UCSD-AML1 (cell line): ENCODE results near the gene RNF166.

Experiments
- DNase-seq: peaks from one replicate; lab custom pipeline; 2025; ENCODE audit not compliant: unreplicated experiment; lab: John Stamatoyannopoulos, UW

RNF166 gene

DNA sequence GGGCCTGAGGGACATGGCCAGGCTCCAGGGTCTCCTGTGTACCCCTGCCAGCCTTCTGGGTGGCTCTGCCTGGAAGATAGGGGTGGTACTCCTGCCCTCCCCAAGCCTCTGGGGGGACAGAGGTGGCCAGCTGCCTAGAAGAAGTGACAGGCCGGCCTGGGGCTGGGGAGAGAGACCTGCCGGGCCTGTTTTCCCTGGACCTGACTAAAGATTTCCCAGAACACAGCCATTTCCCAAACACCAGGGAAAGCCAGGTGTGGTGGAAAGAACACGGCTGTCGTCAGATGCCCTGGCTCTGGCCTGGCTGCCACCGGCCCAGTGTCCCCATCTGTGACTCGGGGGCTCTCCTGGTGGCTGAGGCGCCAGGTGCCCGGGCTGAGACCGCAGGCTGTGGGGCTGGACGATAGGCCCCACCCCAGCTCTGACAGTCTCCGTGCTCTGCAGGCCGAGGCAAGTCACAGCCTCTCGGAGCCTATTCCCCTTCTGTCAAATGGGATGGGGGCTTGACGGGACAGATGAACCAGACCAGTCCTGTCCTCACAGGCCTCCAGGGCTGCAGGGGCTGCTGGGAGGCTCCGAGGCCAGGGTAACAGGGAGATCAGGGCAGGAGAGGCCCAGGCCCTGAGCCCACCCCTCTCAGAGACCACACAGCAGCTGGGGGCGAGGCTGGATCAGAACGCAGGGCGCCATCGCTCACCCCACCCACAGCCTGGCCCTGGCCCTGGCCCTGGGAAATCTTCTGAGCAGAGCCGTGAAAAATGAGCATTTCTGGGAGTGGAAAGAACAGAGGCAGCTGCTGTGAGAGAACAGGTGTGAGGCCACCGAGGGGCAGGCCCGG, 33.1 kb upstream of the RNF166 start:
- DNase-seq: no peak

DNA sequence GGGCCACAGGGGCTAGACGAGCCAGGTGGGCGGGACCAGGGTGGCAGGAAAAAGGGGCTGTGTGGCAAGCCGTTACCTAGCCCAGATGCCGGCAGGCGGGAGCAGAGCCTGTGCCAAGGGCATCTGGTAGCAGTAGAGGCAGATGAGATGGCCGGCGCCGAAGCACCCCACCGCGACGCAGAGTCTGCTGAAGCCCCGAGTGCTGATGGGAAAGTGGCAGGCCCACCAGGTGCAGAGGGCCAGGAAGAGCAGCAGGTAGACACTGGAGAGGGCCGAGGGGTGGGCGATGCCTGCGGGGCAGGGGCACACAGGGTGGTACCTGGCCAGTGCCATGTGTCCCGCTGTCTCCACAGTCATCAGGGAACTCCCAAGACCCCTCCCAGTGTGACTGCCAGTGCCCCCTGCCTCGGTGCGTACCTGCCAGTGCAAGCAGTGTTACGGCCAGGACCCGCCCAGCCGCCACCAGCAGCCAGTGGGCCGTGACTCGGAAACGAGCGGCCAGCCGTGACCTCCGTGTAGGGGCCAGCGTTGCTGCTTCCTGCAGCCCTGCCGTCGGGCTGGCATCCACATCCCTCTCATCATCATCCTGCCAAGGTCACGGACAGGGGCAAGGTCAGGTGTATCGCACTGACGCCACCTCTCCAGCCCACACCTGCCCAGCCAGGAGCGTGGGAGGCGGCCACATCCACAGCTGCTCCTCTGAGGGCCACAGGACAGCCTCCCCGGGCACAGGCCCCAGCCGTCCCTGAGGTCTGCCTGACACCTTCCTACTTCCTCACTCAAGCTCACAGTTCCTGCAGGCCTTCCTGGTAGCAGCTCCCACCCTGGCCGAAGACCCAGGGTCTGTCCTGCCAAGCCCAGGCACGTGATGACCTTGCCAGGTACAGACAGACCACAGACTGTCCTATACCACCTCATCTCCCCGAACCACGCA, 32.2 kb upstream of the RNF166 start:
- no peak for DNase-seq

DNA sequence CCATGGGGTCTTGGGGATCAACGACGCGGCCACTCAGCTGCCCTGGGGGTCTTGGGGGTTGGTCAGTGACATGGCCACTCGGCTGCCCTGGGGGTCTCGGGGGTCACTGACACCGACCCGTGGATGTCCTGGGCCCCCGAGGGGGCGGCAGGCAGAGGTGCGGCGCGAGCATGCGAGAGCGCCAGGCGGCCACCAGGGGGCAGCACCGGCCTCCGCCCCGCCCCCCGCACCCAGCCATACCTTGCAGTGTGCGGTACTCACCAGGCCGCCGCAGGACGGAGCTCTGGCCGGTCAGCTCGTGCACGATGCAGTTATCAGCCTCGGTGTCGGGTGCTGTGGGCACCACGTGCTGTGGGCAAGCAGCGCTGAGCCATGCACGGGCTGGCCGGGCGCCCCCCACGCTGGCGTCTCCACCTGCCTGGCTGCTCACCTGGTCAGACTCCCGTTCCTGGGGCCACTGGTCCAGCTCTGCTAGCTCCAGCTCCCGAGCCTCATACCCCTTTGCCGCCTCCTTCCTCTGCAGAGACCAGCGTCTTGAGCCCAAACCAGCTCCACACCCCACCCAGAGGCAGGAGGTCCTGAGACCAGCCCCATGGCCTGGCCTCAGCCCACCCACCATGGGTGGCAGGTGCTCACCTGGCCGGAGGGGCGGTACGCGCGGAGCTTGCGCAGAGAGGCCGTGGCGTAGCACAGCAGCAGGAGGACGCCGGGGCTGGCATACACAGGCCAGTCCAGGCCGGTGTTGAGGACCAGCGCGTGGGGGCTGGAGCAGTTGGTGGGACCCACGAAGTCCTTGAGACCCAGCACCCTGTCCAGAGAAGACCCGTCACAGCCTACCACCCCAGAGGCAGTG, 31.3 kb upstream of the RNF166 start:
- DNase-seq: peak; percentile 71

DNA sequence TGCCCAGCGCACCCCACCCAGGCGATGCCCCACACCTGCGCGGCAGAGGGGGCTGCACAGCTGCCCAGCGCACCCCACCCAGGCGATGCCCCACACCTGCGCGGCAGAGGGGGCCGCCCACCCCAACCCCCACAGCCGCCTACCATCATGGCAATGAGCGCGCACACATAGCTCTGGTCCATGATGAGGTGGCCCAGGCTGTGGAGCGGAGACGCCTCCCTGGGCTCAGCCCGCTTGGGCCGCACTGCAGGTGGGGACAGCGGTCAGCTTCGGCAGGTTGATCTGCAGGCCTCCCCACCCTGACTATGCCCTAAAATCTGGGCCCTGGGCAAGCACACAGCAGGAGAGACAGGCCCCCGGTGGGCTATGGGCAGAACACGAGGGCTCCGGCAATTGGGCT, 30.3 kb upstream of the RNF166 start:
- no peak for DNase-seq

DNA sequence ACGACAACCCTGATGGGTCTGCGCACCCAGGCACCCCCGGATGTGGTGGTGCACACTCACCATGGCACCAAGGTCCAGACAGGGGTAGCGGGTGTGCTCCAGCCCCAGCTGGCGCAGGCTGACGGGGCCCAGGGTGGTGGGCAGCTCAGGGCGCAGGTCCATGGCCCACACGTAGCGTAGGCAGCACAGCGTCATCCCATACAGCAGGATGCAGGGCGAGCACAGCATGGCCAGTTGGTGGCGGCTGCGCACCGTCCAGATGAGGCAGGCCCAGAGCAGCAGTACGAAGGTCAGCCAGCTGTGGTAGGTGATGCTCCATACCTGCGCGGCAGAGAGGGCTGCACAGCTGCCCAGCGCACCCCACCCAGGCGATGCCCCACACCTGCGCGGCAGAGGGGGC, 29.9 kb upstream of the RNF166 start:
- DNase-seq: no peak

DNA sequence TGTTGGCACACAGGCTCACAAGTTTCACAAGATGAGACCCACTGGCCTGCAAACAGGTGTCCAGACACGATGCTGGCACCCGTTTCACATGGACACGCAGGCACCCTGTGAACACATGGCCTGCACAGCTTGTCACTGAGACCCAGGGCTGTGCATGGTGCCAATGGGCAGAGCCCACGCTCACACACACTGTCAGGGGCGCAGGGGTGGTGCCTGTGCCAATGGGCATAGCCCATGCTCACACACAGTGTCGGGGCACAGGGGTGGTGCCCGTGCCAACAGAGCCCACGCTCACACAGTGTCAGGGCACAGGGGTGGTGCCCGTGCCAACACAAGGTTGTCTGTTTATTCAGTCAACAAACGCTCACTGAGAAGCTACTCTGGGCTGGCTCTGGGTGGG, 29.4 kb upstream of the RNF166 start:
- no peak for DNase-seq

DNA sequence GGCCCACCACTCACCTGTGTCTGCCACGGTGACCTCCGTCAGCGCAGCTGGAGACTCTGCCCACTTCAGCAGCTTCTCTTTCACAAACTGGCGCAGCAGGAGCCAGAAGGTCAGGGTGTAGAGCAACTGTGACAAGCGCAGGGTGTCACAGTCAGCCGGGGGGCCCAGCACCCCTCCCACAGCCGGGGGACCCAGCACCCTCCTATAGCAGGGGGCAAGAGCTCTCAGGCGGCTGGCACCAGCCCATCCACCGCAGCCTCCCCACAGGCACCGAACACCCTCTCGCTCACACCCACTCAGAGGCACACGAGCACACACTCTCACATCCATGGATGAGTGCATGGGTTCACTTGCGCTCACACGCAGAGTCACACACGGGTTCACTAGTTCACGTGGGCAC, 28.9 kb upstream of the RNF166 start:
- no peak for DNase-seq

DNA sequence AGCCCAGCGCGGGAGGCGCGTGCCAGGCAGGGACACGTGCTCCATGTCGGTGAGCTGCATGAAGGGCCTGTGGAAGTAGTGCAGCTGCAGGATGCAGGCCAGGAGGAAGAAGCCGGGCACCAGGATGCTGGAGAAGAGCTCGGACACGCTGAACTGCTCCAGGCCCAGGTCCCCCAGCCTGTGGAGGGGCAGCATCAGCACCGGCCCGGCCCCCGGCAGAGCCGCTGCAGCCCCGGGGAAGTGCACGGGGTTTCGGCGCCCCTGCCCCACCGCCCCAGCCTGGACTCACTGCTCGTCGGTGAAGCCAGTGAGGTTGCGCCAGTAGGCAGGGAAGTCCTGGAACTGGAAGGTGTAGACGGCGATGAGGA, 28.1 kb upstream of the RNF166 start:
- no peak for DNase-seq

DNA sequence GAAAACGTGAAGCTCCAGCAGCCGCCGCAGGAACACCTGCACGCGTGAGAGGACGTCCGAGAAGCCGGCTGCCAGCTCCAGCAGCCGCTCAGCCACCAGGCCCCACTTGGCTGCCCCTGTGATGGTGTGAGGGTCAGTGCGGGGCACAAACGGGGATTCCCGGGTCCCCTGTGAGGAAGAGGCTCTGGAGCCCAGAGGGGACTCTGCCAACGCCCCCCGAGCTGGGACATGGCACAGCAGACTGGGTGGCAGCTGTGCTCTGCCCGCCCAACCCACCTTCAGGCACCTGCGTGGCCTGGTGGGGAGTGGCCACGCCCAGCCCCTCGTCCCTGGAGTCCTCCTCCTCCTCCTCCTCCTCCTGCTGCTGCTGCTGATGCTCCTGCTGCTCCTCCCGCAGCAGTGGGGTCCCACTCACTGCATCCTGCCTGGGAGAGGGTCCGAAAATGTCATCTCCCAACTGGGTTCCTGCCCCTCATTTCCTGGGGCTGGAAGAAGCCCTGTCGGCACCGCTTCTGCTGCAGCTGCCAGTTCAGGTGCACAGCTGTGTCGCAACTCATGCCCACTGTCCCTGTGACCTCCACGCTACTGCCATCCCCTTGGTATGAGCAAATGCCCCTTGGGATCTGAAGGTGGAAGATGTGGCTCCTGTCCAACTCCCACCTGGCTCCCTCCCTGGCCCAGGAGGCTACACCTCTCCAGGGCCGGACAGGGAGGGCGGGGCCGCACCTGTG, 27.6 kb upstream of the RNF166 start:
- DNase-seq: no peak

DNA sequence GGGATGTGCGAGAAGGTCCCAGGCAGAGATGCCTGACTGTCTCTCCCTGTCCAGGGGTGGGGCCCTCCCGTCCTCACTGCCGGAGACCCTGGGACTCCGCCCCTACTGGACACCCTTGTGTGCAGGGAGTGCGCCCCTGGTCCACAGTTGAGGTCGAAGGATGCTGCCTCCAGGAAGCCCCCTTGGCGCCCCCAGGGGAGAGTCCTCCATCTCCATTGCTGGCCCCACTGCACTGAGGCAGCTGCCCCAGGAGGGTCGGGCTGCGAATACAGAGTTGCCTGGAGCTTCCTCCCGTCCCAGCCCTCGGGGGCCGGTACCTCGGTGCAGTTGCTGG, 26.7 kb upstream of the RNF166 start:
- DNase-seq: no peak

DNA sequence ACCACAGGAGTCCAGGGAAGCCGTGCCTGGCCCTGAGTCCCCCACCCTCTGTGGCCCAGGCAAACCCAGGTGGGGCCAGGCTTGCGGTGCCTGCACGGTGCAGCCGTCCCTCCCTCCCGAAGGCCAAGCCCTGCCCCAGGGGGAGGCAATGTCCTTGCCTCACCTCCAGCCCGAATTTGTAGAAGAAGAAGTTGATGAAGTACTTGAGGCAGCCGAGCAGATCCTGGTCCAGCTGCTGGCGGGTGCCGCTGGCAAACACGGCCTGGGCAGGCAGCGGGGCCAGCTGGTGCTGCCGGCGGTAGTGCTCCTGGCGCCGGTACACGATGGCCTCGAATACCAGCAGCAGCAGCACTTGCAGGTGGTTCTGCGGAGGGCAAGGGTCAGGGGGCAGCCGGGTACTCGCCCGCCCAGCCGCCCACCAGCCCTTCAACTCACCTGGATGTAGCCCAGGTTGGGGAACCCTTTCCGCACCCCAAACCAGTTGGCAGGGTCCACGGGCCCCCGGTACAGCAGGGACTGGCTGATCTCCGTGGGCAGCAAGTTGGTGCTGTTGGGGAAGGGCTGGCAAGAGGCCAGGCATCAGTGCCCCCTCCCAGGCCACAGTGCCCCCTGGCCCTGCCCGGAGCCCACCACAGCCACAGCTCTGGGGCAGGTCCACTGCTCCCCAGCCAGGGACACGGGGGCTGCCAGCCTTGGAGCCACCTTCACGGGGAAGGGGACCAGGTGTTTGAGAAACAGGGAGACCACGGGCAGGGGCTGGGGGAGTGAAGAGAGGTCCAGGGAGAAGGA, 26.2 kb upstream of the RNF166 start:
- no peak for DNase-seq

DNA sequence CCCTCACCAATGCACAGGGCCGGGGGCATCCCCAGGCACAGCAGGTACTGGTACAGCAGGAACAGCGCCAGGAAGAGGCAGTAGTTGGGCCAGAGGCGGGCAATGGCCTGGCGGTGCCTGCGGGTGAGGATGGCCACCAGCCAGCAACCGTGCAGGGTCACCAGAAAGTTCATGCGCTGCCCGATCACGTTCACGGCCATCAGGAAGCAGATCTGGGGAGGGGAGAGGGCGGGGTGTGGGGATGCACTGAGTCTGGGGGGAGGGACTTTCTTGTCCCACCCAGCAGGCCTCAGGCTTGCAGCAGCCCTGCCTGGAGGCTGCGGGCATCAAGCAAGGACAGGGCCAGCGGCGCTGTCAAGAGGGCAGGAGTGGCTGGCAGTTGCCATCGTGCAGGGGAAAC, 25.5 kb upstream of the RNF166 start:
- no peak for DNase-seq

DNA sequence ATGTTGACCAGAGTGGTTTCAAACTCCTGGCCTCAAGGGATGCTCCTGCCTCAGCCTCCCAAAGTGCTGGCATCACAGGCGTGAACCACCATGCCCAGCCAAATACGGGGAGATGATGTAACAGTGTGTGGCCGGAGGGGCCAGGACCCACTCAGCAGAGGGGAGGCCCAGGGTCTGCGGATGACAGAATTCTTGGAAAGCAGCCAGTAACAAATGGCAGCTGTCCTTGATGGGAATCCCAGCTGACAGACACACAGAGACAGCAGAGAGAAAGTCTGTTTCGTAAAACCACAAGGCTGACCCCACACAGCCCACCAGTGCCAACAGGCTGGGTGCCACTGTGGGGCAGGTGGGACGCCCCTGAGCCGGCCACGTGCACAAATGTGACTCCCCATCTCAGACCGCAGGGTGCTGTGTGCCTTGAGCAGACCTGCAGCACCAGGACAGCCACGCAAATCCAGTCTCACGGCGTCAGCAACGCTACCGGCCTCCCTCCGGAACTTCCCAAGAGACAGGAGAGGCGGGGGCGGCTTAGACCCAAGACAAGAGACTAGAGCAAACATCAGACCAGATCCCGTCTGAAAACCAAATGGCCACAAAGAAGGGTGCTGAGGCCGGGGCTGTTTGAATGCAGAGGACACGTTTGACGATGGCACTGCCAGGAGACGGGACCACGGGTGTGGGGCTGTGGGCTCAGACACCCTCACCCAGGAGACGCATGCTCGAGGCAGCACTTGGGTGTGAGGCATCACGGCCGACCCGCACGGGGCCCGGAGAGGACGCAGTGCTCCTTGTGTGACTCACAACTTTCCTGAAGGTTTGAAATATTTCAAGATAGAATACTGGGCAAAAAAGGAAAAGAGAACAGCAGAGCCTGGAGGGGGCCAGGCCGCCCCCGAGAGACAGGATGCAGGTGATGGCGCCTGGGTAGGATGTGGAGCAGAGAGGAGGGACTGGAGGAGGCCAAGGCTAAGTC, 24.7 kb upstream of the RNF166 start:
- no peak for DNase-seq

DNA sequence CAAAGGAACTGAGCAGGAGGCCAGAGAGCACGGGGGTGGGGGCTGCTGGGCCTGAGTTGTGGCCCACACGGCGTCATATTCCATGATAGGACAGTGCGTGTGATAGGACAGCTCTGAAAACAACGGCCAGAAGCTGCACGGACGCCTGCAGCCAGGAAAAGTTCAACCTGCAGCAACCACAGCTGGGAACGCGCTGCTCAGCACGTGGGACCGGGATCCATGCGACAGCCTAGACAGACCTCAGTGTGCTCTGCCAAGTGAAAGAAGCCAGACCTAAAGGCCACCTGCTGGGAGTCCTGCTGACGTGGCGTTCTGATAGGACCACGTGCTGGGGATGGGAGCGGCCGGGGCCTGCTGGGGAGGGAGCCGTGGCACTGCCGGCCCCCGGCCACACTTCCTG, 21.7 kb upstream of the RNF166 start:
- DNase-seq: no peak

DNA sequence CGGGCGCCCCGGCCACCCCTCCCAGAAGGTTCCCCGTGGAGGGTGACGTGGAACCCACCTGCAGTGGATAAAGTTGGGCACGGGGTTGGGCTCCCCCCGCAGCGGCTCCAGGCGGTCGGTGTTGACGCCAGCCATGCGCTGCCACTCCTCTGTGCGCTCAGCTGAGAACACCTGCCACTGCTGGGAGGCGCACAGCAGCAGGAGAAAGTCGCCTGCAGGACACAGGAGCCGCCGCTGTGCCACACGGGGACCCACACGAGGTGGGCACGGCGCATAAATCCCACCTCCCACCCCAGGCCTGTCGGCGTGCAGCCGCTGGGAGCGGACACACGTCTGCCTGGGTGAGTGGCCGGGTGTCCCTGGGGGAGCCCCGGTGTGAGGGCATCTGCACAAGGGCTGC, 20.8 kb upstream of the RNF166 start:
- no peak for DNase-seq

DNA sequence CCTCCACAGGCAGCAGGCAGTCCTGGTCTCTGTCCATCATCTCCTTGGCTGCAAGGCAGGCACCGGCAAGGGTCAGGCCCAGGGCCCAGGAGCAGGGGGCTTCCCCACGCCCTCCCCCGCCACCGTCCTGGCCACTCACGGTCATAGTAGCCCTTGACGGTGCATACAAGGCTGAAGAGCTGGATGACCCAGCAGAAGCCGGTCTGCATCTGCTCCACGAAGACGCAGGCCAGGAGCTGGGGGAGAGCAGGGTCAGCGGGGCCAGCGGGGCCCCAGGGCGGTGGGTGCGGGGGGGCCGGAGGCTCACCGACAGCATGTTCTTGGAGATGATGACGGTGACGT, 20.2 kb upstream of the RNF166 start:
- DNase-seq: no peak

DNA sequence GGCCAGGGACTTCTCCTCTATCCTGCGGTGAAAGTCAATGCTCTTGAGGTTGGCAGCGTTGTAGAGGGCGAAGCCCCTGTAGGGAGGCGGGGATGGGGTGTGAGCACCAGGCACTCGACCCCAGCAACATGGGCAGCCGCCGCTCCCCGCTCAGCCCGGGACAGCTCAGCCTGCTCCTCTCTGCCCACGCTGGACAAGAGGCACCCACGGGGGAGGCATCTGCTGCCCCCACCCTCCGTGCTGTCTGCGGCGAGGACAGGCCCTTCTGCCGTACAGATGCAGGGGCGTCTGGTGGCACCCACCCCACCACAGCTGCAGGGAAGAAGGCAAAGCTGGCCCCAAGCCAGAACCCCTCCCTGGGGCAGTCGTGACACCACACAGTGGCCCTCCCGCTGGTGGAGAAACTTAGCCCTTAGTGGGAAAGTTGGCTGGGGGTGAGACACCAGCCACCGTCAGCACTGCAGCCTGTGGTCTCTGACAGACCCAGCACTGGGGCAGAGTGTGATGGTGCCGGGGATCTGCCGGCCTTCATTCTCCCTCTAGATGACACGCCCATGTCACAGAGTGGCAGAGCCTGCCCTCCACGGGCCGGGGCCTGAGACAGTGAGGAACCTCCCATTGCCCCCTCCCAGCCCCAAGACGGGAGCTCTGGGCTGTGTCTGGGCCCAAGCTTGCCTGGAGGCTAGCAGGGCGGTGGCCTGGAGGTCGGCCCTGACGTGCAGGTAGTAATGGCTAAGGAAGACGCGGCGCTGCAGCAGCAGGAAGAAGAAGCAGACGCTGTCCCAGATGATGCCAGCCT, 19.6 kb upstream of the RNF166 start:
- DNase-seq: no peak

DNA sequence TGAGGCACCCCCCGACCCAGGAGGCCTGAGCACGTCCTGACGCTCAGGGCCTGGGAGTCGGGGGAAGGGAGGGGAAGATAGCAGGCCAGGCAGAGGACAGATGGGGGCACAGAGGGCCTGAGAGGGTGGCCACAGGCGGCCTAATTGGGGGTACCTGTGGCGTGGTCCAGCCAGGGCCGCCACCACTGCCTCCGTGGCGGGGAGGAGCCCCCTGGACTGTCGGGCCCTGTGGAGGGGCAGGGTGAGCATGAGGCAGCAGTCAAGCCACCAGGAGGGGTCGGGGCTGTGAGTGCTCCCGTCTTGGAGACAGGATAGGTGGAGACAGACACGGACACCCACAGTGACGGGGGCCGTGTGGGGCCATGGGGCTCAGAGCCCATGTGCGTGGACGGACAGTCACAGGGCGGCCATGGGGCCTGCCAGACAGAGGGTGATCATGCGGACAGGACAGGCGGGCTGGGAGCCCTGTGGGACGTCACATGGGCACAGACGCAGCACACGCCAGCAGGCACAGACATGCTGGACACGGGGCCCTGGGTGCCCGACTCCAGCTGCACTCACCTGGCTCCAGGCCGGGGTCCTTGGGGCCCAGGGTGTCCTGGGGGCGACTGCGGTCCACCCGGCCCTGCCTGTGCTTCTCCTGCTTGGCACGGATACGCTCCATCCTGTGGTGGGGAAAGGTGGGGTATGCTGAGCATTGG, 18.8 kb upstream of the RNF166 start:
- no peak for DNase-seq
